ENCODE measurements around the gene ABCB10. TPM values are rescaled to one million over a fixed set of nuclear protein-coding genes. Genes with fewer than 3 reads are reported as not detected.

ABCB10 gene
- total RNA-seq, 1 experiment from 2014 or later: 13.8 TPM

DNA sequence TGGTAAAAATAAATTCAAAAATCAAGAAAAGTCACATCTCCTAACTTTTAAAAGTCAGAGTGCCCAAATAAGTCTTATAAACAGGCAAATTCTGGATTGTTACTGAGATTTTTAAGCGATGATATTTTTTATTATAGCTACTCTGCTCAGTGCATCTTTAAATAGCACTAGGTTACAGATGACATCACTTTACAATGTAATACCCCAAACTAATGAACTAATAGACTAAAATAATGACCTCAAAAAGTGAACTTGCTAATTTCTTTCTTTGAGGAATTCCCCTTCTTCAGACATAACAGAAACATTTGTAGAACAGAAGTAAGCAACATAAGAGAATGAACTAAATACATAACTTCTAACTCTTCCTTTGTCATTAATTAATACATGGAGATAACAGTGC, 91.6 kb downstream of the ABCB10 start:
- Histone ChIP-seq H3K23me2 (ENCODE audit: insufficient read length, low read depth, low read length, poor library complexity, severe bottlenecking) (no peaks in the 10 kb centered on the region), H3K27me3 (ENCODE audit: insufficient read depth, low read length) (no peaks in the 10 kb centered on the region), H3K23ac (ENCODE audit: insufficient read length, low read depth, low read length) (no peak overlapping the region), H3K56ac (ENCODE audit: insufficient read length, low read depth, low read length) (no peak overlapping the region), H3K4me1 (ENCODE audit: insufficient read depth, low read length) (no peaks in the 10 kb centered on the region), H3K27ac (ENCODE audit: insufficient read length, low read depth, low read length) (no peak overlapping the region), H4K8ac (replicated peaks; ENCODE audit: insufficient read length, low read depth, low read length) (no peak overlapping the region), H2BK12ac (ENCODE audit: insufficient read length, low read depth, low read length) (no peak overlapping the region), H4K20me1 (ENCODE audit: control insufficient read depth, insufficient read depth, insufficient read length) (no peaks in the 10 kb centered on the region), H3K4me2 (ENCODE audit: insufficient read depth, insufficient read length, low read length) (no peak overlapping the region), H3K9me3 (ENCODE audit: control insufficient read depth, low read depth, low read length) (no peaks in the 10 kb centered on the region), H2BK20ac (ENCODE audit: low read depth, low read length, poor library complexity, severe bottlenecking) (no peak overlapping the region), H3K9ac (ENCODE audit: extremely low read depth, insufficient read length, low read length) (no peak overlapping the region), H4K5ac (ENCODE audit: insufficient read length, low read depth, low read length) (no peak overlapping the region), H3T11ph (ENCODE audit: low read length) (no peak overlapping the region), H3K4ac (ENCODE audit: low read depth, low read length) (no peak overlapping the region), H3K14ac (ENCODE audit: insufficient read depth, low read length) (no peak overlapping the region), H2AFZ (ENCODE audit: low read length) (no peak overlapping the region), H2BK5ac (ENCODE audit: insufficient read length, low read length) (no peak overlapping the region), H4K91ac (ENCODE audit: insufficient read length, low read depth, low read length) (no peak overlapping the region), H3K79me1 (ENCODE audit: insufficient read depth, low read depth, low read length, poor library complexity, severe bottlenecking) (peaks cover 3% of the 10 kb centered on the region), H2BK120ac (ENCODE audit: low read depth, low read length, poor library complexity, severe bottlenecking) (no peak overlapping the region), H2AK5ac (ENCODE audit: insufficient read length, low read length) (no peak overlapping the region), H3K18ac (ENCODE audit: insufficient read length, low read depth, low read length) (no peak overlapping the region), H3K79me2 (ENCODE audit: insufficient read depth, low read length) (no peaks in the 10 kb centered on the region), H2BK15ac (ENCODE audit: low read depth, low read length) (no peak overlapping the region)
- peaks cover 39 to 81% (median 69%) of the 10 kb centered on the region in 3 experiments; a peak in 6 of 7 replicates for H3K36me3 Mint-ChIP-seq (ENCODE audit: insufficient read depth in 1 of 3, low read depth in 3 of 3)
- H3K4me1 Mint-ChIP-seq: no peaks in the 10 kb centered on the region
- TF ChIP-seq, protein P1, sequence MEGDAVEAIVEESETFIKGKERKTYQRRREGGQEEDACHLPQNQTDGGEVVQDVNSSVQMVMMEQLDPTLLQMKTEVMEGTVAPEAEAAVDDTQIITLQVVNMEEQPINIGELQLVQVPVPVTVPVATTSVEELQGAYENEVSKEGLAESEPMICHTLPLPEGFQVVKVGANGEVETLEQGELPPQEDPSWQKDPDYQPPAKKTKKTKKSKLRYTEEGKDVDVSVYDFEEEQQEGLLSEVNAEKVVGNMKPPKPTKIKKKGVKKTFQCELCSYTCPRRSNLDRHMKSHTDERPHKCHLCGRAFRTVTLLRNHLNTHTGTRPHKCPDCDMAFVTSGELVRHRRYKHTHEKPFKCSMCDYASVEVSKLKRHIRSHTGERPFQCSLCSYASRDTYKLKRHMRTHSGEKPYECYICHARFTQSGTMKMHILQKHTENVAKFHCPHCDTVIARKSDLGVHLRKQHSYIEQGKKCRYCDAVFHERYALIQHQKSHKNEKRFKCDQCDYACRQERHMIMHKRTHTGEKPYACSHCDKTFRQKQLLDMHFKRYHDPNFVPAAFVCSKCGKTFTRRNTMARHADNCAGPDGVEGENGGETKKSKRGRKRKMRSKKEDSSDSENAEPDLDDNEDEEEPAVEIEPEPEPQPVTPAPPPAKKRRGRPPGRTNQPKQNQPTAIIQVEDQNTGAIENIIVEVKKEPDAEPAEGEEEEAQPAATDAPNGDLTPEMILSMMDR (conservative IDR thresholded peaks at IDR 0.05): no peak
- H3K4me3 Mint-ChIP-seq: no peak overlapping the region
- H3K27me3 Mint-ChIP-seq (ENCODE audit: low read depth): no peaks in the 10 kb centered on the region
- no CpG with 5 or more reads among the region's 1 CpG for WGBS (ENCODE audit: extremely low coverage, insufficient read length, low lambda C conversion rate)
- no peaks in the 10 kb centered on the region for H3K9me3 Mint-ChIP-seq
- DNase-seq: no peak
- no peak overlapping the region for H3K27ac Mint-ChIP-seq

Other genes with a start within 250 kb of the ABCB10 start
- gene CCSAP, start 215.7 kb downstream of the ABCB10 start, total RNA-seq (2021): 8.5 TPM in 2 replicates
- gene ACTA1, start 124.6 kb downstream of the ABCB10 start, total RNA-seq (2021): 48.5 and 51.3 TPM in 2 replicates
- gene NUP133, start 50.4 kb downstream of the ABCB10 start, total RNA-seq (2021): 67.2 and 71.3 TPM in 2 replicates
- 30.3 and 33.6 TPM in 2 replicates for gene TAF5L, start 67.4 kb upstream of the ABCB10 start, total RNA-seq (2021)
- 51.9 and 53.2 TPM in 2 replicates for gene URB2, start 67.5 kb upstream of the ABCB10 start, total RNA-seq (2021)

Measured in H9 (cell line).